ENCODE data around the gene PHF21A. TPM values are rescaled to one million over a fixed set of nuclear protein-coding genes. Genes with fewer than 3 reads are reported as not detected.

PHF21A gene
- total RNA-seq, 4 donors from 2014 or later: 9.8 to 20.2 (median 15.4) TPM

DNA sequence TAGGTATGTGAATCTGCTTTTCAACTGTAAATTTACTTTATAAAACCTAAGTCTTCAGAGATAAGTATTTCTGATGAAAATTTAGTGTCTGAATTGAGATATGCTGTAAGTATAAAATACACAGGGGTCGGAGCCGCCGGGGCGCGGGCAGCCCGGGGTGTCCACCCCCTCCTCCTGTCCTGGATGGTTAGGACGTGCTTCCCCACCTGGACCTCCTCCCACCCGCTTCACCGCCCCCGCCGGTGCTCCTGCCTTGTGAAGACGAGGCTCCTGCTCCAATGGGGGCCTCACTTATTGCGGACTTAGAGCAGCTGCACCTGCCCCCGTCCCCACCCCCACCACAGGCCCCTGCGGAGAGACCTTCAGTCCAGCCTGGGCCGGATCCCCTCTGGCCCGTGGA, 21.3 kb upstream of the PHF21A start:
- Histone ChIP-seq H3K27me3 (no peaks in the 10 kb centered on the region), H3K36me3 (no peaks in the 10 kb centered on the region), H3K4me3 (no peak overlapping the region), H3K27ac (no peak overlapping the region), H3K4me1 (no peaks in the 10 kb centered on the region), H3K9me3 (no peaks in the 10 kb centered on the region)
- ATAC-seq (no peak), DNase-seq (no peak)
- intact Hi-C loops (cut with DNase I; ENCODE audit: low total_unique reads): no loop called here
- in situ Hi-C loops (cut with MboI; ENCODE audit: low sequenced_read_pairs in 4 of 4): no loop called here
- TF ChIP-seq, protein P1, sequence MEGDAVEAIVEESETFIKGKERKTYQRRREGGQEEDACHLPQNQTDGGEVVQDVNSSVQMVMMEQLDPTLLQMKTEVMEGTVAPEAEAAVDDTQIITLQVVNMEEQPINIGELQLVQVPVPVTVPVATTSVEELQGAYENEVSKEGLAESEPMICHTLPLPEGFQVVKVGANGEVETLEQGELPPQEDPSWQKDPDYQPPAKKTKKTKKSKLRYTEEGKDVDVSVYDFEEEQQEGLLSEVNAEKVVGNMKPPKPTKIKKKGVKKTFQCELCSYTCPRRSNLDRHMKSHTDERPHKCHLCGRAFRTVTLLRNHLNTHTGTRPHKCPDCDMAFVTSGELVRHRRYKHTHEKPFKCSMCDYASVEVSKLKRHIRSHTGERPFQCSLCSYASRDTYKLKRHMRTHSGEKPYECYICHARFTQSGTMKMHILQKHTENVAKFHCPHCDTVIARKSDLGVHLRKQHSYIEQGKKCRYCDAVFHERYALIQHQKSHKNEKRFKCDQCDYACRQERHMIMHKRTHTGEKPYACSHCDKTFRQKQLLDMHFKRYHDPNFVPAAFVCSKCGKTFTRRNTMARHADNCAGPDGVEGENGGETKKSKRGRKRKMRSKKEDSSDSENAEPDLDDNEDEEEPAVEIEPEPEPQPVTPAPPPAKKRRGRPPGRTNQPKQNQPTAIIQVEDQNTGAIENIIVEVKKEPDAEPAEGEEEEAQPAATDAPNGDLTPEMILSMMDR (IDR thresholded peaks at IDR 0.05 in 4 of 5, conservative IDR thresholded peaks at IDR 0.05 in 1 of 5): no peak
- TF ChIP-seq POLR2A (IDR thresholded peaks at IDR 0.05): no peak

- no peaks in the 10 kb centered on the region for H3K9me3 ChIP-seq
- H3K4me3 ChIP-seq: no peak overlapping the region
- H3K27ac ChIP-seq: no peak overlapping the region
- ATAC-seq: no peak
- in situ Hi-C loops (cut with MboI; ENCODE audit: low sequenced_read_pairs in 4 of 4): no loop called here
- intact Hi-C loops (cut with DNase I; ENCODE audit: low total_unique reads): no loop called here
- no peak for DNase-seq
- no peaks in the 10 kb centered on the region for H3K4me1 ChIP-seq
- TF ChIP-seq, protein P1 (IDR thresholded peaks at IDR 0.05 in 4 of 5, conservative IDR thresholded peaks at IDR 0.05 in 1 of 5): no peak
- no peak for TF ChIP-seq POLR2A (IDR thresholded peaks at IDR 0.05)
- H3K27me3 ChIP-seq: no peaks in the 10 kb centered on the region
- H3K36me3 ChIP-seq: no peaks in the 10 kb centered on the region
These were observed 20.3 kb upstream of the PHF21A start for GRCh38 chr11:46141597-46141996.

DNA sequence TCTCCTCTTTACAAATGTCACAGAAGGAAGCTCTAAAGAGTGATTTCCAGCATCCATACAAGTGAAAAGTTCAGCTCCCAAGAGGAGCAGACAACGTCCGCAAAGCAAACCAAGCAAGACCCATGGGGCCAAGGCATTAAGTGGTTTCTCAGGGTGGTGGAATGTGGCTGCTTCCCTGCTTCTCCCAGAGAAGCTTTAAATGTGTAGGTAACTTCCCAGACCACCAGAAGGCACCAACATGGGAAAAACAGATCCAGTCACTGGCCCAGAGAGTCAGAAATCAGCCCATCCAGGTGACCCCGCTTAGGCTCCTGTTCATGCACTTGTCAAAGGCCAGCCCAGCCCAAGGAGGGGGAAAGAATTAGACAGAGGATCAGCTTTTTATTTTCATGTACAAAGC, 13.3 kb upstream of the PHF21A start:
- no peak overlapping the region for H3K4me3 ChIP-seq
- intact Hi-C loops (cut with DNase I; ENCODE audit: low total_unique reads) (no loop called here), in situ Hi-C loops (cut with MboI; ENCODE audit: low sequenced_read_pairs in 4 of 4) (no loop called here)
- TF ChIP-seq, protein P1 (IDR thresholded peaks at IDR 0.05 in 4 of 5, conservative IDR thresholded peaks at IDR 0.05 in 1 of 5): no peak
- TF ChIP-seq POLR2A (IDR thresholded peaks at IDR 0.05): no peak
- no peak for DNase-seq
- peaks cover 0 to 5% of the 10 kb centered on the region in 2 donors for H3K4me1 ChIP-seq
- H3K27me3 ChIP-seq: no peaks in the 10 kb centered on the region
- H3K9me3 ChIP-seq: no peaks in the 10 kb centered on the region
- no peaks in the 10 kb centered on the region for H3K36me3 ChIP-seq
- ATAC-seq: no peak
- no peak overlapping the region for H3K27ac ChIP-seq

DNA sequence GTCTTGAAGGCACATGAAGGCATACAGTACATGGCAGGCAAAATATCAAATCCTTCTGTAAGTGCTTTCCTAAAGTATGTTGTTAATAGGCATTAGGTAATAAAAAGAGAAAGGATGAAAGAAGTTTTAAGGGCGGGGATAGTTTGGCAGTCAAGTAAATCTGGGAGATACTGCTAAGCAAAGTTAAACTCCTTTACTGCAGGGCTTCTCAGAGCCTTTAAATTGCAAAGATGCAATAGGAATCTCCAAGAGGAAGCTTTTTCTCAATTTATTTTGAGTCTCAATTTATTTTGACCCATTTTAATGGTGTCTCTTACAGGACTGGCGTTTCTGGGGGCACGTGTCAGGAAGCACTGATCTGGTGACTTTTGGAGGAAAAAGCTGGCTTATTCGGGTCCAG, 12.8 kb upstream of the PHF21A start:
- intact Hi-C loops (cut with DNase I; ENCODE audit: low total_unique reads): no loop called here

More for the DNA sequence above, 12.8 kb upstream of the PHF21A start:
- Histone ChIP-seq H3K9me3 (no peaks in the 10 kb centered on the region), H3K4me1 (peaks cover 0 to 5% of the 10 kb centered on the region in 2 donors), H3K27ac (no peak overlapping the region), H3K27me3 (no peaks in the 10 kb centered on the region), H3K4me3 (no peak overlapping the region), H3K36me3 (no peaks in the 10 kb centered on the region)
- no peak for ATAC-seq
- DNase-seq: no peak
- TF ChIP-seq, protein P1 (IDR thresholded peaks at IDR 0.05 in 4 of 5, conservative IDR thresholded peaks at IDR 0.05 in 1 of 5): no peak
- no peak for TF ChIP-seq POLR2A (IDR thresholded peaks at IDR 0.05)
- in situ Hi-C loops (cut with MboI; ENCODE audit: low sequenced_read_pairs in 4 of 4): no loop called here

Data from gastrocnemius medialis (tissue), 4 donors.